ENCODE data around the gene CYP27B1. TPM values are rescaled to one million over a fixed set of nuclear protein-coding genes. Genes with fewer than 3 reads are reported as not detected.

CYP27B1 gene
- total and polyA plus RNA-seq, 10 donors = 0.20 to 1.5 (median 0.47) TPM

DNA sequence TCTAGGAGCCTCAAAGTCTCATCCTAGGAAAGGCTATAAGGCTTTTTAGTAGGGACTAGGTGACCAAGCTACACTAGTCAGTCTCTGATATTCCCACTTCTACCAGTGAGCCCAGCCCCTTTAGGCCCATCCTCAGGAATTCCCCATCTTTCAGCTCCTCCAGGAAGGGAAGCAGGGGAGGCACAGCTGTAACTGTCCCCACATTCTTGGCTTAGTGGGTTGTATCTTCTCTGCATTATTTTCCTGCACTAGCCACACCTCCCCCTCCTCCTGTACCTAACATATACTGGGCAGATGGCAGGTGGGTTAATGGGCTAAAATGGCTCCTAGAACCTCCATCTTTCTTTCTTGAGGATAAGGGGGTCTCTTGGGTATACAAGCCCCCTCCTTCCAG, 424 bp upstream of the CYP27B1 start:
- peak overlapping the region in 1 of 8 donors; percentile 76 for H3K4me3 ChIP-seq
- H3K27ac ChIP-seq = no peak overlapping the region
- no peak for TF ChIP-seq POLR2AphosphoS5 (IDR thresholded peaks at IDR 0.05)
- TF ChIP-seq, protein P1, sequence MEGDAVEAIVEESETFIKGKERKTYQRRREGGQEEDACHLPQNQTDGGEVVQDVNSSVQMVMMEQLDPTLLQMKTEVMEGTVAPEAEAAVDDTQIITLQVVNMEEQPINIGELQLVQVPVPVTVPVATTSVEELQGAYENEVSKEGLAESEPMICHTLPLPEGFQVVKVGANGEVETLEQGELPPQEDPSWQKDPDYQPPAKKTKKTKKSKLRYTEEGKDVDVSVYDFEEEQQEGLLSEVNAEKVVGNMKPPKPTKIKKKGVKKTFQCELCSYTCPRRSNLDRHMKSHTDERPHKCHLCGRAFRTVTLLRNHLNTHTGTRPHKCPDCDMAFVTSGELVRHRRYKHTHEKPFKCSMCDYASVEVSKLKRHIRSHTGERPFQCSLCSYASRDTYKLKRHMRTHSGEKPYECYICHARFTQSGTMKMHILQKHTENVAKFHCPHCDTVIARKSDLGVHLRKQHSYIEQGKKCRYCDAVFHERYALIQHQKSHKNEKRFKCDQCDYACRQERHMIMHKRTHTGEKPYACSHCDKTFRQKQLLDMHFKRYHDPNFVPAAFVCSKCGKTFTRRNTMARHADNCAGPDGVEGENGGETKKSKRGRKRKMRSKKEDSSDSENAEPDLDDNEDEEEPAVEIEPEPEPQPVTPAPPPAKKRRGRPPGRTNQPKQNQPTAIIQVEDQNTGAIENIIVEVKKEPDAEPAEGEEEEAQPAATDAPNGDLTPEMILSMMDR (IDR thresholded peaks at IDR 0.05 in 8 of 11, conservative IDR thresholded peaks at IDR 0.05 in 3 of 11) = no peak
- TF ChIP-seq POLR2A (IDR thresholded peaks at IDR 0.05) = no peak
- H3K36me3 ChIP-seq = peaks cover 0 to 28% (median 1%) of the 10 kb centered on the region in 6 donors
- H3K4me1 ChIP-seq = peaks cover 28 to 51% (median 41%) of the 10 kb centered on the region in 6 donors
- intact Hi-C loops (cut with DNase I; ENCODE audit: low total_unique reads) = no loop called here
- H3K9me3 ChIP-seq = no peaks in the 10 kb centered on the region
- H3K27me3 ChIP-seq (replicated peaks in 1 of 7) = peaks cover 7 to 45% (median 36%) of the 10 kb centered on the region in 7 donors
- DNase-seq = no peak

DNA sequence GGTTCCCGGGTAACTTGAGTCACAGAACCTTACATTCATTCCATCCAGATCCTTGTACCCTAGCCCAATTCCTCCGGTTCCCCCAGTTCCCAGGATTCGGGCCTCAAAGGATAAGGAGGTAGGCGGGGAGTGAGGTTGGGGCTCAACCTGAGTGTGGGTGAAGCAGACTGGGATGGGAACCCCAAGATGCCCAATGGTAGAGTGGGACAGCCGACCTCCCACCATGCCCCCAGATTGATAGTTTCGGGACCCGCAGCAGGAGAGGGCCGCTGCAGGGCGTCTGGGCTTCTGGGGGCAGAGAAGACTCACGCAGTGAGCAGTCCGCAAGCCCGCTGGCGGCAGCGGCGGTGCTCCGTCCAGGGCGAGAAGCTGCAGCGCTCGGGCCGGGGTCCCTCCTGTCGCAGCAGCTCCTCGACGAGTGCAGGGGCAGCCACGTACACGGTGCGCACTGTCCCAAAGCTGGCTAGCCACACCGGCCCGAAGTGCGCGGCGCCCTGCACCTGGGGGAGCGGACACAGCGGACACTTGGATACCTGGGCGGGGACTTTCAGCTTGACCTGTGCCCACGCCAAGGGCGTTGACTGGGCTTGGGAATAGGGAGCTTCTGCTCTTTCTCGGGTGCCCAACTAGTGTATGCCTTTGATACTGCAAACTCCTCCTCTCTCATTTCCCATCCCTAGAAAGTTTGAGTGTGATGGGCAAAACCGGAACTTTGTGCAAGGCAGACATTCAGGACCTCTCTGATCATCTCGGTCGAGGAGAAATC, 997 bp downstream of the CYP27B1 start:
- Histone ChIP-seq H3K4me3 (peak overlapping the region; percentile 12 to 76 (median 50)), H3K4me1 (peaks cover 21 to 40% (median 31%) of the 10 kb centered on the region in 6 donors), H3K27me3 (replicated peaks in 1 of 7) (peaks cover 7 to 45% (median 36%) of the 10 kb centered on the region in 7 donors), H3K36me3 (peaks cover 0 to 27% (median 1%) of the 10 kb centered on the region in 6 donors), H3K9me3 (no peaks in the 10 kb centered on the region), H3K27ac (no peak overlapping the region)
- 3 to 7% (median 5%) methylated on average over 17 to 40 of the region's 40 CpGs for WGBS, 5 donors
- TF ChIP-seq POLR2AphosphoS5 (IDR thresholded peaks at IDR 0.05) = no peak
- no peak for TF ChIP-seq POLR2A (IDR thresholded peaks at IDR 0.05)
- TF ChIP-seq, protein P1 (IDR thresholded peaks at IDR 0.05 in 8 of 11, conservative IDR thresholded peaks at IDR 0.05 in 3 of 11) = no peak
- intact Hi-C loops (cut with DNase I; ENCODE audit: low total_unique reads) = no loop called here
- DNase-seq = no peak

DNA sequence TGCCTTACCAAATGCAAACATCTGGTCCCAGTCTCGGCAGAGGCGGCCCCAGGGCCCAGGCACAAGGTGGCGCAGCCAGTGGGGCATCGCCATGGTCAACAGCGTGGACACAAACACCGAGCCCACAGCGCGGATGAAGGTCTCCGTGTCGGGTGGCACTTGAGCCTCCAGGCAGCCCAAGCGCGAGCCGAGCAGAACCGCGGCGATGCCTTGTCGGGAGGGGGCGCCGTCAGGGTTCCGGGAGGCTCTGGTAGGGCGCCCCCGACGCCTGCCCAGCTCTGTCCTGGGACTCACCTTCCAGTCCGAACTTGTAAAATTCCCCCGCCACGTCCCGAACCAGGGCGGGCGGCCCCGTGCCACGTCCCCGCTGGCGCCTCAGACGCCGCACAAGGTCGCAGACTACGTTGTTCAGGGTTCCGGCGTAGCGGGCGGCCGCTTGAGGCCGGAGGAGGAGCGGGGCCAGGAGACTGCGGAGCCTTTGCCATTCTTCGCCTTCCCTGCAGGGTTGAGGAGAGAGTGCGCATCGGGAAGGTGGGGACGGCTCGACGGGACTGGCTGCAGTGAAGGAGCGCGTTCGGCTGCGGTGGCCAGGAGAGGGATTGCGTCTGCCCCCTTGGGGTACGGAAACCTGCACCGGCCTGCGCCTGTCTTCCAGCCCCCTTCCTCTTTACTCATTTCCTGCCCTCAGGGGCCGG, 1.7 kb downstream of the CYP27B1 start:
- peaks cover 7 to 45% (median 36%) of the 10 kb centered on the region in 7 donors for H3K27me3 ChIP-seq (replicated peaks in 1 of 7)
- intact Hi-C loops (cut with DNase I; ENCODE audit: low total_unique reads) = no loop called here
- WGBS, 5 donors = 1 to 2% (median 1%) methylated on average over 49 to 60 of the region's 60 CpGs
- H3K27ac ChIP-seq = no peak overlapping the region
- peak; percentile 88 for DNase-seq
- TF ChIP-seq POLR2AphosphoS5 (IDR thresholded peaks at IDR 0.05) (peak in 1 of 3 donors; percentile 54), POLR2A (IDR thresholded peaks at IDR 0.05) (no peak)
- TF ChIP-seq, protein P1 (IDR thresholded peaks at IDR 0.05 in 8 of 11, conservative IDR thresholded peaks at IDR 0.05 in 3 of 11) = peak in 4 of 11 experiments; percentile 25 to 49 (median 47)
- H3K4me1 ChIP-seq = peaks cover 21 to 36% (median 29%) of the 10 kb centered on the region in 6 donors
- H3K36me3 ChIP-seq = peaks cover 0 to 20% (median 1%) of the 10 kb centered on the region in 6 donors
- H3K4me3 ChIP-seq = peak overlapping the region; percentile 12 to 76 (median 50)
- no peaks in the 10 kb centered on the region for H3K9me3 ChIP-seq

DNA sequence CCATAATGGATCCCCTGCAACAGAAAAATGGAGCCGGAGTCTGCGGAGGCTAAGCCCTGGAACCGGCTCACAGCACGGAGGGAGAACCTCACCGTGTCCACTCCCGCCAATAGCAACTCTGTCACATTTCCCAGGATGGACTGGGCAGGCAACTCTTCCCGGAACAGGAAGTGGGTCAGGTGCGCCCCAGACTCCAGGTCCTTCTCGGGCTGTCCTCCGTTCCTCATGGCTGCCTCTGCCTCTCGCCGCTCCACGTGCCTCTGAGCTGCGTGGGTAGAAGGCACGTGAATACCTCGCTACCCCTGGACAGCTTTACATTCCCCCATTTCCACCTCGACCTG, 2.2 kb downstream of the CYP27B1 start:
- Histone ChIP-seq H3K36me3 (peaks cover 0 to 15% (median 1%) of the 10 kb centered on the region in 6 donors), H3K27me3 (replicated peaks in 1 of 7) (peaks cover 7 to 45% (median 36%) of the 10 kb centered on the region in 7 donors), H3K27ac (no peak overlapping the region), H3K4me3 (peak overlapping the region in 7 of 8 donors; percentile 45 to 76 (median 52)), H3K9me3 (no peaks in the 10 kb centered on the region), H3K4me1 (peaks cover 21 to 37% (median 29%) of the 10 kb centered on the region in 6 donors)
- DNase-seq = no peak
- 15 to 22% (median 20%) methylated on average over 15 to 17 of the region's 17 CpGs for WGBS, 5 donors
- TF ChIP-seq, protein P1 (IDR thresholded peaks at IDR 0.05 in 8 of 11, conservative IDR thresholded peaks at IDR 0.05 in 3 of 11) = no peak
- TF ChIP-seq POLR2A (IDR thresholded peaks at IDR 0.05) (no peak), POLR2AphosphoS5 (IDR thresholded peaks at IDR 0.05) (no peak)
- intact Hi-C loops (cut with DNase I; ENCODE audit: low total_unique reads) = no loop called here
